ENCODE data around the gene CKB.

Gene CKB

DNA sequence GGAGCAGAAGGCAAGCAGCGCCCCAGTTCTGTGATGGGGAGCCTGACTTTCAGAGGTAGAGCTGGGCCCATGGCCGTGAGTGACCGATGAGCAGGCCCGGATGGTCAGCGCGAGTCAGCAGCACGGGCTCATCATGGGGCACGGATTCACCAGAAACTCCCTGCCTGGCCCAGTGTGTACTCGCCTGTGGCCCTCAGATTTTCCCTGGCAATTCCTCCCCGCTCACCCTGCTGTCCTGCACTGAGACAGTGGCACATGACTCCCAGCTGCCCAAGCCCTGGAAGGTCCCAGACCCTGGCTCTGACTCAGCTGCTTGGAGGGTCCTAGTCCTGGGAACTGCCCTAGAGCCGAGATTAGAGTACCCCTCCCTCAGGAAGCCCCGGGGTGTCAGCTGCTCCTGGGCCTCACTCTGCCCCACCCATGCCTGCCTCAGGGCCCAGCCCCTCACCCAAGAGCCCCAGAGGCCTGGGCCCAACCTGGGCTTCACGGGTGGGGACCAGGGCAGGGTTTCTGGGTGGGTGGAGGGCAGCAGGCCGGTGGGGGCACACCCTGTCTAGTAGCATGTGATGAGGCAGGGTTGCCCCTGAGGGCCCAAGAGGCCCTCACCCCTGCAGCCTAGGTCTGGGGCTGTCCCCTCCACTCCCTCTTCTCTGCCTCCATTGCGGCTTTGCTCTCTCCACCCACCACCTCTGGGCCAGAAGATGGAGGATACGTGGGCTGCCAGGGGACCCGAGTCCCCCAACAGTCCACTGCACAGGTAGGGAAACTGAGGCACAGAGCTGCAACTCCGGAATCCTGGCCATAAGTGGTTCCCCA is 14.8 kb upstream of the CKB start:
- no peak for DNase-seq

DNA sequence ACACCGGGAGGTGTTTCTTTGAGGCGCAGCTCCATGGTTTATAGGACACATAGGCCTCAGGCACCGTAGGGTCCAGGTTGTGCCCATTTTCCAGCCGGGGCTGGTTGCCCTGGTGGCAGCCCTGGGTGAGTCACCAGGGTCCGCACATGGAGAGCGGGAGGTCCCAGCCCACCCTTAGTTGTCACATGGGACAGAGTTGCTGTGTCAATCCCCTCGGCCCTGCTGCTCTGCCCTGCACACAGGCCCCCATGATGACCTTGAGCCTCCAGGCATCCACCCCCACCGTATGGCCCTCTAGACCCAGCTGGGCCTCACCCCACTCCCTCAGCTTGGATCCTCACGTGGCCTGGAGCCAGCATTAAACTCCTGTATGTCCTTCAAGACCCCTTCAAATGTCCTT is 14.1 kb upstream of the CKB start:
- no peak for DNase-seq

DNA sequence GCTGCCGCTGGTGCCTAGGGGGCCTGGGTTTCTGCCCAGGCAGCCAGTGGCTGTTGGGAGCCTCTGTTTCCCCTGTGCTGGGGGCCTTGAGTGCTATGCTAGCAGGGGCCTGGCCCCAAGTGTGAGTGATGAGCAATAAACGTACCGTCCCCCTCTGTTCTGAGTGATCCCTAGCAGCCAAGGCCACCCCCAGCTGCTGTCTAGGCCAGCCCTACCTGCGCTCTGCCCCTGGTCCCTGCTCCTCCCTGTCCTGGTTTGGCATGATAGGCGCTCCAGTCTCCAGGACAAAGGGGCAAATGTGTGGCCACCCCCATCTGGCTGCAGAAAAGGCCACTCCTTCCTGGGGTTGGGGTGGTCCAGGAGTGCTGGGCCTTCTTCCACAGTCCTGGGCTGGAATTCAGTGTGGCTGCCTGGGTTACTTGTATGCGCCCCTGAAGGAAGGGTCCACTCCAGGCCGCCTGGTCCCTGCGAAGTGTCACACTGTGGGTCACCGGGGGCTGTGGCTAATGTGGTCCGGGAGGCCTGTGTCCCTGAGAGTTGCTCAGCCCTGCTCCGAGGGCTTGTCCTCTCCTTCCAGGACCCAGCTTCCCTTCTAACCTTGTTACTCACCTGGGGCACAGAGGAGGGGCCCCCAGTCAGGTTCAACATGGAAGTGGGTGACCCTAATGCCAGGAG is 13.4 kb upstream of the CKB start:
- DNase-seq = no peak

DNA sequence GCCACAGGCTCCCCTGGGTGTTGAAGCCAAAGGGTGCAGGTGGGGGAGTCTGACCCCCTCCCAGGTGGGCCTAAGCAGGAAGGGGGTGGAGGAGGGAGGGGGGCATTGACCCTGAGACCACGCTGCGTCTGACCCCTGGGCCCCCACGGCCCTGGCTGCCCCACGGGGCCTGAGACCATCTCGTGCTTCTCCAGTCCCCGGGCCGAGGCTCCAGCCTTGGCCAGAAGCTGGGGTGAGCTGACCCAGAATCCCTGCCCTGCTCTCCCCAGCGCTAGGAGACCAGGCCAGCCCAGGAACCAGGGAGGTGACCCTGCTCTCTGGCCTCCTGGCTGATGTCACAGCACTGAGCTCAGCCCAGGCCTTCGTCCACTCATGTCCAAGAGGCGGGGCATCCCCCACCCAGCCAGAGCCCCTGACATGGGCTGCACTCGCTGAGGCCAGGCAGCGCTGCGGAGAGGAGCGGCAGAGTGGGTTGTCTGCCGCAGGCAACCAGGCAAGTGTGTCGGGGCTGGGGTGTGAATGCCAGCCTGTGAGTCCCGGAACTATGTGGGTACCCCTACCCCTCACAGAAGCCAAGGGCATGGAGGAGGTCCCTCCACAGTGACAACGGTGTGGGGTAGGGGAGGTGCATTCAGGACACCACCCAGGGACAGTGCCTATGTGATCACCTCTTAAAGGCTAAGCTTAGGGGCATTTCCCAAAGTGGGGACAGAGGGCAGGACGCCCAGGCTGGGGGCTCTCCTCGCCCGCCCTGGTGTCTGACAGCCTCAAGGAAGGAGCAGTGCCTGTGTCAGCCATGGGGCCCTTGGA is 12.7 kb upstream of the CKB start:
- DNase-seq = no peak

DNA sequence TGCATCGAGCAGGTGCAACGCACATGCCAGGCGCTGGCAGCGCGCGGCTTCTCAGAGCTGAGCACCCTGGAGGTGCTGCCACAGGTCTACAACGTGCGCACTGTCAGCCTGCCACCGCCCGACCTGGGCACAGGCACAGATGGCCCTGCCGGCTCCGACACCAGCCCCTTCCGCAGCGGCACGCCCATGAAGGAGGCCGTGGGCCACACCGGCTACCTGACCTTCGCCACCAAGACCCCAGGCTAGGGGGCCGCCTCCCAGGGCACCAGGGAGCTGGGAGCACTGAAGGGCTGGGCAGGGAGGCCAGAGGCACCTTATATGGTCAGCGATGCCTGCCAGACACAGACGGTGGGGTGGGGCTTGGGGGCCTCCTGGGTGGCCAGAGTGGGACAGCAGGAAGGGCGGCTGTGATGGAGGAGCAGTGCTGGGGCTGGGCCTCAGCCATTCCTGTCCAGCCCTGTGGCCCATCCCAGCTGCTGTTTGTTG is 12.0 kb upstream of the CKB start:
- no peak for DNase-seq

DNA sequence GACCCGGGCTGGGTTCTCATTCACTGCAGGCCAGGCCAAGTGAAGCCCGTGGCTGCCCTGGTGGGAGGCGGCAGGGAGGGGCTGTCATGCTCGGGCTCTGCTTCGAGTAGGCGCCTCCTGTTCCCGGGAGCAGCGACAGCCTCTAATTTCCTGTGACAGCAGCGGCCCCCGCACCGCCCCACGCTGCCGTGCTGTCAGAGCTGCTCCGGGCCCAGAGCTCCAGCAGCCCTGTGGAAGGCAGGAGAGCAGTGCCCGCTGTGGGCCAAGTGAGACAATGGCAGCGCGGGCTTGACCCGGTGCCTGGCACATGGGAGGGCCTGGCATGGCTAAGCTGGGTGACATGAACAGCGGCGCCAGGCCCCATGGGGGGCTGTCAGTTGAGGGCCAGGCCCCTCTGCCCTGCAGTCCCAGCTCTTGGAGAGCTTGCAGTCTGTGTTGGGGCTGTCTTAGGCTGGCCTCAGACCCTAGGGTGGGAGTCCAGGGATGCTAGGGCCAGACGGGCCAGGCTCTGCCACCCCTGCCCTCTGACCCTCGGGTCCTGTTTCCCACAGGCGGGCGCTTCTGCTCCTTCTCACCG is 11.5 kb upstream of the CKB start:
- no peak for DNase-seq

DNA sequence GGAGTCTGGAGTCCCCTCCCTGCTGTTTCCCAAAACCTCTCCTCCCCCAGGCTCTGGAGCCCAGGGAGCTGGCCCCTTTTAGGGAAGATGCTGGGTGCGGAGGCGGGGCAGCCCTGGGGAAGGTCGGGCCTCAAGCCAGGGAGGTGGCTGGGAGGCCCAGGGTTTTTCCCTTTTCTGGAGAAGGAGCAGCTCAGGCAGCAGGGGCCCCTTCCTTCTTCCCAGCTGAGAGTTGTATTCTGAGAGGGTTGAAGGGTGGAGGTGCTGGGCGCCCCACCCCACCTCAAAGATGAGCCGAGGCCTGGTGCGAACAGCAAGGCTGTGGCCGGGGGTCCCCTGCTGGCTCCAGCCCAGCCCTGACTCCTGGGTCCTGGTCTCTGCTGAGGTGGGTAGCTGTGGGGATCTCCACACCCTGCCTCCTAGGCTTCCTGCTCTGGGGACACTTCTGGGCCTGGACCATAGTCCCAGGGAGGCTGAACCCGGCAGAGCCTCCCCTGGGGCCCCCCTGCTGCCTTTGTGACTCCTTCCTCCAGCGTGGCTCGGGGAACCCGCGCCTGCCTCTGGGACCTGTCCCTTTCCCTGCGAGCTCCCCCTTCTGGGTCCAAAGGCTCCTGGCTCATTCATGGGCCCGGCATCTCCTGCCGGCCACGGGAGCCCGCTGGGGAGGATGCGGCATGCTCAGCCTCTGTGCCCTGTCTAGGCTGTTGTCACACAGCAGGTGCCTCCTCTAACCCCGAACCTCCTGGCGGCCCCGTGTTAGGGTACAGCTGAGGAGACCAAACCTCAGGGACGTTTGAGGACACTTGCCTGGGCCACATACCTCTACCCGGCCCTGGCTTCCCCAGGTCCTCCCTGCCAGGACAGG is 10.7 kb upstream of the CKB start:
- no peak for DNase-seq

DNA sequence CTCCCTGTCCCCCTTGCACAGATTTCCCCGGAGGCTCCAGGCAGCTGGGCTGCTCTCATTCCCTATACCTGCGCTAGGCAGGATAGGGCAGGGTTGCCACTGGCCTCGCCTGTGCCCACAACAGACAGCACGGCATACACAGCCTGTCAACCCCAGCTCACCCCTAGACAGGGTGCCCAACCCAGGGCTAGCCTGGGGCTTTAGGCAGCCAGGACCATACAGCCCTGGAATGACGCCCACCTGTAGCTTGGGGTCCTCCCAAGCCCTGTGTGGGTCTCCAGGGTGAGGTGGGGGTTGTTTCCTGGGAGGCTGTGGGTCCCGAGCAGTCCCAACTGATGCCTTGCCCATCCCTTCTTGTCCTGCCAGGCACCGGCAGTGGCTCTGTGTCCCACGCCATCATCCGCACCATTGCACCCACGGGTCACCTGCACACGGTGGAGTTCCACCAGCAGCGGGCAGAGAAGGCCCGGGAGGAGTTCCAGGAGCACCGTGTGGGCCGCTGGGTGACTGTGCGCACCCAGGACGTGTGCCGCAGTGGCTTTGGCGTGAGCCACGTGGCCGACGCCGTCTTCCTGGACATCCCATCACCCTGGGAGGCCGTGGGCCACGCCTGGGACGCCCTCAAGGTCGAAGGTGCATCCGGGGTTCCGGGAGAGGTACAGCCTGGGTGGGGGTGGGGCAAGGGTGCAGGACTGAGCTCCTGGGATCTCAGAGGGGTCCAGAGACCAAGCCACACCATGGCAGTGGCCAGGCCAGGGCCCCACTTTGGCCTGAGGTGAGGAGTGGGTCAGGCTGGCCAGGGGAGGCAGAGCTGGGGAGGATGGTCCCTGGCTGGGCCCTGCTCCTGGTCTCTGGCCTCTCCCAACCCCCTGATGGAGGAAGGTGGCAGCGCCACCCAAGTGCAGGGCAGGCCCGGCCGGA is 9.8 kb upstream of the CKB start:
- no peak for DNase-seq

DNA sequence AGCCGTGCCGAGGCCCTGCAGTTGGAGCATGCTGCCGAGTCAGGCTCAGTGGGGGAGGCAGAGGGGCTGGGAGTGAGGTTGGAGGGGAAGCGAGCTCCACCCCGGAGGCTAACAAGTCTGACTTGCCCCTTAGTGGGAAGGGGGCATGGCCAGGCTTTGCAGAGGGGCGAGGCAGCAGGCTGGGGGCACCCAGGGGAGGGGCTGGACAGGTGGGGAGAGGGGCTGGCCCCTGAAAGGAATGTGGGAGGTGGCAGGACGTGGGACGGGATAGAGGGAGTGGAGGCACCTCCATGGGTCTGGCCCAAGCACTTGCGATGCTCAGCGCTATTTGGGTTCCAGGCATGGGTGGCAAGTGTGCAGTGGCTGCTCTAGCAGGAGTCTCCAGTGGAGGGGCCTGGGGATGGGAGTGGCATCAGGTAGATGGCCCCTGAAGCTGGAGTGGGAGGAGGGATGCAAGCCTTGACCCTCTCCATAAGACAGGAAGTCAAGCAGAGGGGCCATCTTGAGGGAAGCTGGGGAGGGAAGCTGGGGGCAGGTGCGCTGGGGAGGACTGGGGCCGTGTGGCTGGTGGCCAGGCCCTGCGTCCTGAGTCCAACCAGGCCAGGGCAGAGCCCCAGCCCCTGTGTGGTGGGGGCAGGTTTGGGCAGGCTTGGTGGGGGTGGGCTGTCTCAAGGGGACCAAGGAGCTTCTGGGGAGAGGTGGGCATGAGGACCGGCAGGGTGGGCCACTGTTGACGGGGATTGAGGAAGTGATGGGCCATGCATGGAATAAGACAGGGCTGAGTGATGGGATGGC is 9.0 kb upstream of the CKB start:
- no peak for DNase-seq

DNA sequence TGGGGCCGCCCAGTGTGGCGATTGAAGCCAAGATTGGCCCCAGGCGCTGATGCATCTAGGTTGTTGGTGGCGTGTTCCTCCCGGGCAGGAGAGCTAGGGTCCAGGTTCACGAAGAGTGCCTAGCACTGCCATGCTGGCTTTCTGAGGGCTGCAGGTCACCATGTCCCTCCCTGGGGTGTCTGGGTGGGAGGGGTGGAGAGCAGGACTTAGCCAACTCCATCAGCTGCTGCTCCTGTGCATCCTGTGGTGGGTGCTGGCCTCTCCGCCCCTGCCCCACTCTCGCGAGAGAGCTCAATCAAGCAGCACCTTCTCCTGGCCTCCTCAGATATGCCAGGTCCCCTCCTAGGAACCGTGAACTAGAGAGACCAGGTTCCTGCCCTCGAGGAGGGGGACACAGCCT is 8.2 kb upstream of the CKB start:
- DNase-seq = no peak

DNA sequence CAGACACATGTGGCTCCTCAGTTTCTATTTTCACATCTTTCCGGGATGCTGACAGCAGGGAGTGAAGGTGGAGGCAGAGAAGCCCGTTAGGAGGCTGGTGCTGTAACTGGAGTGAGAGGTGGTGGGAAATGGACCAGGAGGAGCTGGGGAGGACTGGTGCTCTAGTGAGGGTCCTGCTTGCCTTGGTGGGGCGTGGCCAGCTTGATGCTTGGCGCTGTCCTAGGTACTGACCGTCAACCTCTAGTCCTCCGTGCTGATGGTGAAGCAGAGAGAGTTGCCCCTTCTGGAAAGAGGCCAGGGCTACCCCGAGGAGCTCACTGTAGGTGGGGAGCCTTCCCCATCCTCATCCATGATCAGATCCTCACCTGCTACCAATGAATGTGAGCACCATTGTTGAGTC is 7.8 kb upstream of the CKB start:
- no peak for DNase-seq

DNA sequence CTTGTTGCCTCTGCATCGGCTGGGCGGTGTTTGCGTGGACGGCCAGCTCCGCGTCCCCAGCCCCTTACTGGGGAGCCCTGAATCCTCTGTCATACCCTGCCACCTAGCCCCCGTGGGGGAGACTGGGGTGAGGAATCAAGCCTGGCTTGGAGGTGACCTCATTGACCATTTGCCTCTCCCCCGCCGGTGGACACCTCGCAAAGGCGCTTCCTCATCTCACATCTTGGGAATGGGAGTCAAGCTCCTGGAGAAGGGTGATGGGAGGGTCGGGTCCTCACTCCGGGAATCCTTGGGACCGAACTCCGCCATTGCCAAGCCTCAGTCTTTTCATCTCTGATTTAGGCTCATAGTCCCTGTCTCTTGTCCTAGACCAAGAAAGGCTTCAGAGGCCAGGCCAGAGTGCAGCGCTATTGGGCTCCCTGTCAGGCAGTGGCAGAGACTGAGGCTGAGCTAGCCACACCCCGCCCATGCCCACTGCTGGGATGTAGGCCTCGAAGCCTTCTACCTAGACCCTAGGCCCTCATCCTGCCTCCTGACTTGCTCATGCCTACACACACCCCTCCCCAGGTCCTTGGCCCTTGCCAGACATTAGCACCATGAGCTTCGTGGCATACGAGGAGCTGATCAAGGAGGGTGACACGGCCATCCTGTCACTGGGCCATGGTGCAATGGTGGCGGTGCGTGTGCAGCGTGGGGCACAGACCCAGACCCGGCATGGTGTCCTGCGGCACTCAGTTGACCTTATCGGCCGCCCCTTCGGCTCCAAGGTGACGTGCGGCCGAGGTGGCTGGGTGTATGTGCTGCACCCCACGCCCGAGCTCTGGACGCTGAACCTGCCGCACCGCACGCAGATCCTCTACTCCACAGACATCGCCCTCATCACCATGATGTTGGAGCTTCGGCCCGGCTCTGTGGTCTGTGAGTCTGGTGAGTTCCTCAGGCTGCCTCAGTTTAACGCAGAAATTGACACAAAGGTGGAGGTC is 7.0 kb upstream of the CKB start:
- no peak for DNase-seq

DNA sequence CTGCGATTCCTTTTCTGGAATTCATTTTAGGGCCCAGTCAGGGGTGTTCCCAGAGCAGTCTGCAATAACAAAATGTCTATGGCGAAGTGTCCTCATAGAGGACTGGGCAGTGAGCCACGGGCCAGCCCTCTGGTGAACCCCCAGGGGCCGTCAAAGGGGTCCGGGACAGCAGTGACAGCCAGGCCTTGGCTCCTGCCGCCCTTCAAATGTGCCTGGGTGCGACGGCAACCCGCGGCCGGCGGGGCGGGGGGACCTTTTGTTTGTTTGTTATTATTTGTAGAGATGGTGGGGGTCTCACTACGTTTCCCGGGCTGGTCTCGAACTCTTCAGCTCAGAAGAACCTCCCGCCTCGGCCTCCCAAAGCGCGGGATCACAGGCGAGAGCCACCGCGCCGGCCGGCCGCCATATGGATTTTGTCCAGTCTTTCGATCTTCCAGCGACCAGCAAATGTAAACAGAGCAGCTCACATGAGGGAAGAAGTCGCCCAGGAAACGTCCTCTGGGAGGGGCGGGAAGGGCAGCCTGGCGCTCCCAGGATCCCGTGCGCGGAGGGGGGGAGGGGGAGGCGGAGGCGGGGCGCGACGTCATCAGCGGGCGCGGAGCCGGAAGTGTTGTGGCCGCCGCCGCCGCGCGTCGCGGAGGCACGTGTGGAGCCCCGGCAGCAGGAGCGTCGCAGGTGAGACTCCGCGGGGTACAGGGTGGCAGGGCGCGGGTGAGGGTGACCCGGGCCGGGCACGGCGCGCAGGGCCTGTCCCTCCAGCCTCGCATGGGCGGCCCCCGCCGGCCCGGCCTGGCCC is 6.2 kb upstream of the CKB start, which contains the start of gene TRMT61A:
TRMT61A (plus strand) TSS at position 610 of the 796 bp plus-strand sequence. CDS start 783 bp downstream, outside the sequence.
- DNase-seq = peak; percentile 81

DNA sequence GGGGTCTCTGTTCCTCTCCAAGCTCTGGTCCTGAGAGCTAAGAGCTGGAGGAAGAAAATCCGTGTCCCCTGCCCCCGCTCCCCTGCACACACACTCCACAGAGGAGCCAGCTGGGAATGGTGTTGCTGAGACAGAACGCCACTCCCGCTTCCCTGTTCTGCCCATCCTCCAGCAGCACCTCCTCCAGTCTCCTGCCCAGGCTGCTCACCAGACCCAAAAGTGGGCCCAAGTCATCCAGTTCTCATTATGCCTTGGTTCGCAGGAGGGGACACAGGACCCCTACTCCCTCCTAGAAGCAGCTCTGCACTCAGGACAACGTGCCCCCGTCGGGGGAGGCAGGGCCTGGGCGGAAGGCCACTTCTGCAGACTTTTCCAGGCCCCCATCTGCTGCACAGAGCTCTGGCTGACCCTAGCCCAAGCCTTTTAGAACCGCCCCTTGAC is 5.5 kb upstream of the CKB start:
- DNase-seq = no peak

DNA sequence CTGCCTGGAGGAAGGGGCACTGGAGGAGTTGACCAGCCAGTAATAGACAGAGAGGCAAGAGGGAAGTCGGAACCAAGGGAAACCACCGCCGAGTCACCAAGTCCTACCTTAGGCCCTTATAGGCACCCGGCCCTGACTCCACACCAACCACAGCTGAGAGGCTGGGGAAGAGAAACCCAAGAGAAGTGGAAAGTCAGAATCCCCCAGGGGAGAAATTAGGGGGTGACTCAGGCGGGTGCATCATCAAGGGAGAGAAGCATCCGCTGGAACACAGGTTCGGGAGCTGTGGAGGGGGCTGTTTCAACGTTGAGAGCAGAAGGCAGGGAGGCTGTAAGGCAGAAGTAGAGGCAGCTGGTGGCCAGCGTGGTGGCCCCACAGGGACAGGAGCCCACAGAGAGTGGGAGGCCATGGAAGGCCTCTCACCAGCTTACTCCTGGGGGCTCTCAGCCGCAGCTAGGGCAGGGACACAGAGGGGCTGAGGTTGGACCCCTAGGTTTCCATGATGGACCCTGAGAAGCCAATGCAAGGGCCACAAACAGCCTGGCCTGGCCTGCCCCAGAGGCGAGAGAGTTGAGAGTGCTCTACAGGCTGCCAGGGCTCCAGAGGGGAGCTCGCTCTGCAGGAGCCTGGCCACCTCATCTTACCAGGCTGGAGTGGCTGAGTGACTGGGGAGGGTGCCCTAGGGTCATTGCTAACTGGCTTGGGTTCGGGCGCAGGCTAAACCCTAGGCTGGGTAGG is 4.9 kb upstream of the CKB start:
- DNase-seq = peak; percentile 25

DNA sequence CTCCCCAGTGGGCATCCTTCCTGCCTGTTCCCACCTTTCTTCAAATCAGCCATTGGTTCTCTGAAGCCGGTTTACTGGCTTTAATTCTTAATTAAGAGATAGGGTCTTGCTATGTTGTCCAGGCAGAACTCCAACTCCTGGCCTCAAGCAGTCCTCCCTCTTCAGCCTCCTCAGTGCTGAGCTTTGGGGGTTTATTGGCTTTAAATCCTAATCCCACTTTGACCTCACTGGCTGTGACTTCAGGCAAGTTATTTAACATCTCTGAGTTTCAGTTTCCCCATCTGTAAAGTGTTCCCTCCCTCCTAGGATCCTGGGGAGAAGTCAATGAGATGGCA is 4.3 kb upstream of the CKB start:
- DNase-seq = no peak

DNA sequence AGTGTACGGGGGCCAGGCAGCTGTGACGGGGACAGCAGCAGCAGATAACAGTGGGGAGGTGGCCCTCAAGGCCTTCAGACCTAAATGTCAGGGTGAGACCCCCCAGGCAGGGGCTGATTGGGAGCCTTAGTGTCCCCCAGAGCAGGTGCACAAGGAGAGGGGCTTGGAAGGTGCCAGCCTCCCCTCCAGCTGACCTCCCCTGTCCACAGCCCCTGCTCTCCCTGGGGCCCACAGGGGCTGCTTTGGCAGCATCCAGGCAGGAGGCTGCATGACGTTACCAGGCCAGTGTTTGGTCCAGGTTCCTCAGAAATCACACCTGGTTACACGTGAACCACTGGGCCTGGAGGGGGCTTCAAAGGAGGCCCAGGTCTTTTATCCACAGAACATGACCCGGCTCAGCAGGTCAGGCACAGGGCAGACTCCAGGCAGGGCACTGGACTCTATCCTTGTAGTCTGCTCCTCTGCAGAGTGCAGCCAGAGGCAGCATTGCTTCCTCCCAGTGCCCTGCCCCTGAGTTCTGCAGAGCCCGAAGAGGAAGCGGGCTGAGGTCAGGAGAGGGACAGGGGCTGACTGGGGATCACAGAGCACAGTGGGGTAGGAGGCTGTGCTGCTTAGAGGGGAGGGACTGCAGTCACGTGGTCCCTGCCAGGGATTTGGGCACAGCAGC is 3.8 kb upstream of the CKB start:
- no peak for DNase-seq

Data from NCI-H510A treated with DMSO at 0.1 percent for 48 hours (cell line).